NCI-H524 treated with DMSO at 0.1 percent for 48 hours (cell line): ENCODE data around the gene TMEM225B.
"Not testable (repeated sequence)": the region's sequence is repeated elsewhere in the genome, so short reads cannot be mapped to it uniquely, and the experiment has no call there.

Experiments used
- DNase-seq: peaks from one replicate; lab custom pipeline; 2025; lab: John Stamatoyannopoulos, UW

The TMEM225B gene

DNA sequence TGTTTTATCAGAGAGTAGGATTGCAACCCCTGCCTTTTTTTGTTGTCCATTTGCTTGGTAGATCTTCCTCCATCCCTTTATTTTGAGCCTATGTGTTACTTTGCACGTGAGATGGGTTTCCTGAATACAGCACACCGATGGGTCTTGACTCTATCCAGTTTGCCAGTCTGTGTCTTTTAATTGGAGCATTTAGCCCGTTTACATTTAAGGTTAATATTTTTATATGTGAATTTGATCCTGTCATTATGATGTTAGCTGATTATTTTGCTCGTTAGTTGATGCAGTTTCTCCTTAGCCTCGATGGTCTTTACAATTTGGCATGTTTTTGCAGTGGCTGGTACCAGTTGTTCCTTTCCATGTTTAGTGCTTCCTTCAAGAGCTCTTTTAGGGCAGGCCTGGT, 59.8 kb downstream of the TMEM225B start:
- not testable (repeated sequence) for DNase-seq
